Prostate gland (tissue), 2 donors: Measurements from ENCODE around the gene TSEN2.

Experiments used
- CTCF ChIP-seq, 4 experiments: fragments of 200-600 bp in 2 of 4; fragments of 450-650 bp in 2 of 4; sonication (generic) in 2 of 4; IDR thresholded peaks; 1 replicate in 3 of 4; 2 replicates in 1 of 4; pipeline ENCODE4 v1.5.1; 2016 to 2019; ENCODE audit warnings: antibody characterized with exemption in 4 of 4, mild to moderate bottlenecking in 2 of 4, moderate library complexity in 2 of 4
- POLR2A ChIP-seq: fragments of 450-650 bp; IDR thresholded peaks from one replicate; pipeline ENCODE4 v1.6.1; 2016; ENCODE audit warnings: antibody characterized with exemption, mild to moderate bottlenecking

GRCh38 chr3:12467746-12468145 lies 16.5 kb upstream of the TSEN2 start:
- TF ChIP-seq CTCF (IDR thresholded peaks at IDR 0.05) (no peak), POLR2A (no peak)
